NCI-H128 (cell line): ENCODE results near the gene MED27.

Experiments used
- DNase-seq: peaks from one replicate; lab custom pipeline; 2025; ENCODE audit not compliant: unreplicated experiment; lab: John Stamatoyannopoulos, UW

The MED27 gene

DNA sequence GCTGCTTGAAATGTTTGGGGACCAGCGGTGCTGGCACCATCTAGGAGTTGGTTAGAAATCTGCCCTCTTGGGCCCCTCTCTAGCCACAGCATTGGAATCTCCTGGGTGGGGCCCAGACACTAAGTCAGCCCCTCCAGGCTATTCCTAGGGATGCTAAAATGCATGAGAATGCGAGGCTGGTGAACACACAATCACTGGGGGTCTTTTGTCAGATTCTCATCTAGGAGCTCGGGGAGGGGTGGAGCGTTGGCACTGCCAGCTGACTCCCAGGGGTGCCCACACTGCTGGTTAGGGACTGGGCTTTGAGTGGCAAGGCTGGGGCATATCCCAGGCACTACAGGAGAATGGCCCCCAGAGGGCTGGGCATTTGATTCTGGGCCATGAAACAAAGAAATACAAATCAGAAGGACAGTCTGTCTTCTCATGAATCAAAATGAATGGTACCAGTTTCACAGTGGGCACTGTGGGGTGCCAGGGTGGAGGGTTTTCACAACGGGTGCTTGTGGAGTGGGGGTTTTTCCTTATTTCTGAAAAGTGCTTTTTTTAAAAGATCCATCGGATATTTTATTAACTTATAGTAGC, 212.0 kb downstream of the MED27 start:
- no peak for DNase-seq

DNA sequence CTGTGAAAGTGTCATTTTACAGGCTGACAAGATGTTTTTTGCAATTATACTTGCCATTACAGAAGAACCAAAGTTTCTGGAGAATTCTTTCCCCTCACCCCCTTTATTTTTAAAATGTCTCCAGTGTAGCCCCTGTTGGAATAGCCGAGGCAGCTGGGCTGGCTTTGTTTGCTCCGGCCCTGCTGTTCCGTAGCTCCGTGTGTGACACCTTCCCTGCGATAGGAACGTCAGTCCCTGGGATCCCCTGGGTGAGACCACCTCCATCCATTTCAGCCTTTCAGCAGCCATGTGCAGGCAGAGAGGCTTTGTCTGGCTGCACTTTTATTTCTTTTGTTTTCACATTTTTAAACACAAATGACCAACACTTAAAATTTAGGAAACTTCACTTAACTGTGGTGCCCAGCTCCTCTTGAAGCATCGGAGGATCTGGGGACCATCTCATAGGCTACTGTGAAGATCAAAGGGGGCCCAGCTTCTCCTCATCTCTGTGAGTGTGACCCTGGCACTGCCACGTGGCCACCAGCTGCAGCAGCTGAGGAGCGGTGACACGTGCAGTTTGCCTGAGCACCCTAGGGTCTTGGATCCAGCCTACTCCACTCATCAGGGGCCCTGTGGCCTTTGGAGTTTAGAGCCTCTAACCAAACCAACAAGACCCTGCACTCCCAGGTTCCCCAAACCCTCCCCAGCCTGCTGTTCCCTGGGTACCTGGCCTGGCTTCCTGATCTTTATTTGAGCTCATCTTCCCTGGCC, 214.0 kb downstream of the MED27 start:
- DNase-seq = no peak

DNA sequence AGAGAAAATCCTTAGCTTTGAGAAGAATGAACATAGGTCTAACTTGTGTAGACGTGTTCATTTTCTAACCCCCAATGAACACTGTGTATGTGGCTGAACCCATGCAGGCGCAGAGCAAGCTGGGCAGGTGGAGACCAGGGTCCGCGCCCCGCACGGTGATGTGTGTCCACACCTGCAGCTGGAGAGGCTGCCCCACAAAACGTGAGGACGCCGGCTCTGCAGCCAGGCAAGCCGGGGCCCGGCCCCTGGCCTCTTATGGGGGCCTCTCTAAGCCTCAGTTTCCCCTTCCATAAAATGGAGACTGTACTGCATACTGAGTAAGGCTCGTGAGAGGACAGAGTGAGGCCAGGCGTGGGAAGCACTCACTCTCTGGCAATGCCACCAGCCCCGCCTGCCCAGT, 215.1 kb downstream of the MED27 start:
- DNase-seq = no peak

DNA sequence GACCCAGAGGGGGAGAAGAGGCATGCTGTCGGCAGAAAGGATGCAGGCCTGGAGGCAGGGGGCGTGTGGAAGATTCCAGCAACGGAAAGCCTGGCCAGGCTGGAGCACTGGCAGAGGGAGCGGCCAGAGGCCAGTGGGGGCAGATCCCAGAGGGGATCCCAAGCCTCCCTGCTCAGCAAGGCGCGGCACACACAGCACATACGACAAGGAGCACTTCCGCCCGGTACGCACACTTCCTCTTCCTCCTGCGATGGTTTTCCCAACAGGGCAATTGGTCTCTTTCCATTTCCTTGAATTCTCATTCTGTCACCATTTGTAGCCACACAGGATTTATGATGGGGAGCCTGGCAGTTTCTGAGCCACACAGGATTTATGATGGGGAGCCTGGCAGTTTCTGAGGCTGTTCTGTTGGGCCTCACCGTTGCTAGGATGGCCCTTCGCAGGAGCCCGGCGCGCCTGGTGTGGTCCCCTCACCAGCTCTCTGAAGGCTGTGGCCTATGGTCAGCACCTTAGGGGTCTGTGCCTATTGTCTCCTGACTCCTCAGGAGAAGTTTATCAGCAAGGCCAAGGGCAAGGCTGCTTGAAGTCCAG, 216.3 kb downstream of the MED27 start:
- no peak for DNase-seq

DNA sequence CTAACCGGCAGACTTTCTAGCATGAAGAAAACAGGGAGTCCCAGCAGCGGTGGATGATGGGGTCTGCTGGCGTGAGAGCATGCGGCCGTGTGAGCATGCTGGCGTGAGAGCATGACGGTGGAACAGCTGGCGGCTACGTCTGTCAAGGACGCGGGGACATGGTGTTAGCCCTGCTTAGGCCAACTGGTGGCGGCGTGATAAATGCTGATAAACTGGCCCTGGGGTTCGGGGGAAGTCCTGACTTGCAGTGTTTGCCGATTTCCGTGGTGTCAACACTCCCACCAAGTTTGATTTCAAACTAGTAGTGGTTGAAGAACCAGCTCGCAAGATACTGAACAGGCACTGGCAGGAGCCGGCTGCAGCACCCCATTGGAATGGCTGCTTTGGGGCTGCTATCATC, 217.4 kb downstream of the MED27 start:
- no peak for DNase-seq

DNA sequence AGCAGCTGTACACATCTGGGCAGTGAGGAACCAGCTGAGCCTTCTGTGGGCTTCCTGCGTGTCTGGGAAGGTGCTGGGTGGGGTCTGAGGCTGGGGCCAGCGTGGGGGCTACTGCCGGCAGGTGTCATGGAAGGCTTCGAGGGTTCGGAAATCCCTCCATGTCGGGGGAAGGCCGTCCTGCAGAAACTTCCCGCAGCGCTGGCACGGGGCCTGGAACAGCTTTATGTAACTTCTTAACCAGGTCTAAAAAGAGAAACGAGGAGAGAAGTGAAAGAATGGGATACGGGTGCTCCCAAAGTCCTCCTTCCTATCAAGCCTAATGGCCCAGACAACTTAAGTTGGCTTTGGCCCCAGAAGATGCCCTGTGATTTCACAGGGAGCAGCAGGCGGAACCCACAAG, 219.2 kb downstream of the MED27 start:
- DNase-seq = no peak

DNA sequence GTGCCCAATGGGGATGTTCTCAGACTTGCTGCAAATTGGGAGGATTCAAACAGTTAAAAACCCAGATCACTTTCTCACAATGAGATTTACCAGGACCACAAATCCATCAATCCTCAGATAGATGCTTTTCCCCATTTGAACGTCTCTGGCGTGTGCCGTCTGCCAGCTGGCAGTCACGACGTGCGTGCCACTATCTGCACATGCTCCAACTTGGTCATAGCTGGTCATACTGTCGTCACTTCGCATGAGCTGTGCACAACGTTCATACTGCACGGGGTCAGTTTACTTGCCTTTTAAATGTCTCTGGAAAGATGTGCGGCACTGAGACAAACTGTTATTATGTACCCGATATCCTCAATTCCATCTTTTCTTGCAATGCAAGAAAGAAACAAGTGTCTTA, 221.5 kb downstream of the MED27 start:
- no peak for DNase-seq

DNA sequence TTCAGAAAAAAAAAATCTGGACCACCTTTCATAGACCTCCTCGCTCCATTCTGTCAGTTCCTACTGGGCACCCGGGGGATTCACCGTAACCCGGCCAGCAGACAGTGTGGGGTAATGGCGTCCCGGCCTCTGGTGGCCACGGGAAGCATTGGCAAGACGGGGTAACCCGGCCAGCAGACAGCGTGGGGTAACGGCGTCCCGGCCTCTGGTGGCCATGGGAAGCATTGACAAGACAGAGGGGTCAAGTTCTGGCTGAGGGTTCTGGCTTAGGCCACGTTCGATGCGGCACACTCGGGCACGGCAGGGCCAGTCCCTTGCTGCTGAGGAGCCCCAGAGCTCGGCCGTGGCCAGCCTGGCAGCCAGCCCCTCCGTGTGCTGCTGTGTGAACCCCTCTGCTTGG, 223.6 kb downstream of the MED27 start:
- DNase-seq = no peak

DNA sequence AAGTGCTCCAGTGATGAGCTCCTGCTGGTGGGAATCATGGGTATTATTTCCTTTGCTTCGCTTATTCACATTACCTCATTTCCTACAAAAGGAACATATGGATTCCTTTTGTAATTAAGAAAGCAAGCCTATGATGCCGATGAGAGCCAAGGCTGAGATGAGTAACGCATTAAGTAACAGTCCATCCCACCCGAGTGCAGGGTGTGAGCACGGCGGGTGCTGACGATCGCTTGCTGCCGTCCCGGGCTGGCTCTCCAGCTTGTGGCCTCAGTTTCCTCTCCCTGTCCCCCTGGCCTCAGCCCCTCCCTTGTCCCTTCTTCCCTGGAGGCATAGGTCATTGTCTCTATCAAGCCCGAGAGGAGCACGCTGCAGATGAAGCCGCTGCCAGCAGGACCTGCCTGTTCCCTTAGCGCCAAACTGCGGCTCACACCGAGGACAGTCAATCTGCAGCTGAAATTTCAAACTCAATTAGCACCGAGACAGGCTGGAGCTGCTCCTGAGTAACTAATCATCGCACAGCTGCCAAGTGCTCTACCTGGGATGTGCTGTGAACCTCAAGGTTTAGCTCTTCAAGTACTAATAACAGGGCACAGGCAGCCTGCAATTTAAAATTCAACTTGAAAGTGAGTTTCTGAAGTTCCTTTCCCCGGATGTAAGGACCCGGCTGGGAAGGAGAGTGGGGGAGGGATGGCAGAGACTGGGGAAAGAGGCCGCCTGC, 224.6 kb downstream of the MED27 start:
- DNase-seq = no peak

DNA sequence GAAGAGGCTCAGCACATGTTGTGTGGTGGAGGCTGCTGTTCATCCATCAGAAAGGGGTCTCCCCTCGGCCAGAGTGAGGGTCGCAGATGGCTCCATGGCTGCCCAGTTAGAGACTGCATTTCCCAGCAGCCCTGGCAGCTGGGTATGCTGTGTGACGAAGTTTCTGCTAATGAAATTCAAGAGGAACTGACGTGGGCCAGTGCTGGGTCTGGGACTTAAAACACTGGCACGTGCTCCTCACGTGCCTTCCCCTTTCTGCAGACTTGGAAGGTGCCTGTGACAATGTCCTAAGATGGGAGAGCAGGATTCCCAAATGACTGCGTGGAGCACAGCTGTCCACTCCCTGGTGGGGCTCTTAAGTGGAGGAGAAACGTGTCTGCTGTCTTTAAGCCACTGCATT, 225.3 kb downstream of the MED27 start:
- DNase-seq = no peak

DNA sequence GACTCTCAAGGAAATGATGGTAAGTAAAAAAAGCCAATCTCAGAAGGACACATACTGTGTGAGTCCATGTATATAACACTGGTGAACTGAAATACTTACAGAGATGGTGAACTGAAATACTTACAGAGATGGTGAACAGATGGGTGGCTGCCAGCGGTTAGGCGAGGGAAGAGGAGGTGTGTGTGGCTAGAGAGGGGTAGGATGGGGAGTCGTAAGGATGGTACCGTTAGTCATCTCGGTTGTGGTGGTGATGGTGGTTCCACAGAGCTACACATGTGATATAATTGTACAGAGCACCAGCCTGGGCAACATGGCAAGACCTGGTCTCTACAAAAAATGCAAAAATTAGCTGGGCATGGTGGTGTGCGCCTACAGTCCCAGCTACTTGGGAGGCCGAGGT, 226.2 kb downstream of the MED27 start:
- no peak for DNase-seq

DNA sequence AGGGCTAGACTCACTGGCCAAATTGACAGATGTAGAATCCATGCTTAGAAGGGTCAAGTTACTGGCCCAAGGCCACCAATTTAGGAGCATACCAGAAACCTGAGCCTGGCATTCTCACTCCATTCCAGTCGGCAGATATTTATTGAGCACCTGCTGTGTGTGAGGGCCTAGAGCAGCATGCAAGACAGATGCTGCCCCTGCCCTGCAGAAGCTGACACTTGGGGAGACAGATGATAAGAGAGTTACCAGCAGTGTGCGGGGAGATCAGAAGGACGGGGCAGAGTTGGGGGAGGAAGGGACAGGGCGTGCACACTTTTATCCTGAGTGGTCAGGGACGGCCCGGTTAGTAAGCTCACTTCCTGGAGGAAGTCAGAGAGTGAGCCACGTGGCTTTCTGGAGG, 228.3 kb downstream of the MED27 start:
- no peak for DNase-seq

DNA sequence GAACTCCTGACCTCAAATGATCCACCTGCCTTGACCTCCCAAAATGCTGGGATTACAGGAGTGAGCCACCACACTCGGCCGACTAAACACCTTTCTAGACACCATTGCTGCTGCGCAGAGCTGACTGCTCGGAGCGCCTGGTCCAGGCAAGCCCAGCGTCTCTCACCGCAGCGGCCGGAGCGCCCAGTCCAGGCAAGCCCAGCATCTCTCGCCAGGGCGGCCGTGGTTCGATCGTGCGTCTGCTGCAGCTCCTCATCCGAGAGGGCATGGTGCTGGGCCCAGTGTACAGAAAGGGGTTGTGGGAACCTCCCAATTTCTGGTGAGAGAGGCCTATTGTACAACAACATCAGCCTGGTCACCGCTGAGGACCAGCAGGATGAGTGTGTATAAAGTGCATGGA, 230.3 kb downstream of the MED27 start:
- no peak for DNase-seq

DNA sequence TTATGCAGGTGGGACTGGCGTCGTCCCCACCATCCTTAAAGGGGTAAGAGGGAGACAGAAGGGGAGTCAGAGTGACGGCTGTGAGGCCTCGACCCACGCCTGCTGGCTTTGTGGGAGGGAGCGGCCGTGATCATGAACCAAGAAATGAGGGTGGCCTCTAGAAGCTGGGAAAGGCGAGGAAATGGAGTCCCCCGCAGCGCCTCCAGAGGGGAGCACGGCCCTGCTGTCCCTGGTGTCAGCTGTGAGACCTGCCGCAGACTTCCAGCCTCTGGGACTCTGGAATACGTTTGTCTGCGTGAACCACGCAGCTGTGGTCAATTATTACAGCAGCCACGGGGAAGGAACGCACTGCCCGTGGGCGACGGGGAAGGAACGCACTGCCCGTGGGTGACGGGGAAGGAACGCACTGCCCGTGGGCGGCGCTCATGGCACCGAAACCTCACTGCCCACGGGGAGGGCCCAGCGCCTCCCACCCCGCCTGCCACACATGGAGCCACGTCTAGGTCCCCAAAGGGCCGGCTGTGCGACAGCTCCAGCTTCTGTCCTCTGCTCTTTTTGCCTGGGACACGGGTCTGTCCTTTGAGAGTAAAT, 231.0 kb downstream of the MED27 start:
- DNase-seq = no peak

DNA sequence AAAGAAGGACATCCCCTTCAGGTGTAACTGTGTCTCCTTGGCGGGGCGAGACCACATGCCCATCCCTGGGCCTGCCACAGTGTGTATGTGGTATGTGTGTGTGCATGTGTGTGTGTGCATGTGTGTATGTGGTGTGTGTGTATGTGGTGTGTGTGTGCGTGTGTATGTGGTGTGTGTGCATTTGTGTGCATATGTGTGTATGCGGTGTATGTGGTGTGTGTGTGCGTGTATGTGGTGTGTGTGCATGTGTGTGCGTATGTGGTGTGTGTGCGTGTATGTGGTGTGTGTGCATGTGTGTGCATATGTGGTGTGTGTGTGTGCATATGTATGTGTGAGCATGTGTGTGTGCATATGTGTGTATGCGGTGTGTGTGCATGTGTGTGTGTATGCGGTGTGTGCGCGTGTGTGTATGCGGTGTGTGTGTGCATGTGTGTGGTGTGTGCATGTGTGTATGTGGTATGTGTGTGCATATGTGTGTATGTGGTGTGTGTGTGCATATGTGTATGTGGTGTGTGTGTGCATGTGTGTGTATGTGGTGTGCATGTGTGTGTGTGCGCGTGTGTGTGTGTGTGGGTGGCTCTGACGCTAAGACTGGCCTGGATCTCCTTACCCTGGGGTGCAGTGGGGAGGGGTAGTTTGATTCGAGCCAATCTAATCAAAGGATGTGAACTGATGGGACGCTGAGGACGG, 231.9 kb downstream of the MED27 start:
- no peak for DNase-seq

DNA sequence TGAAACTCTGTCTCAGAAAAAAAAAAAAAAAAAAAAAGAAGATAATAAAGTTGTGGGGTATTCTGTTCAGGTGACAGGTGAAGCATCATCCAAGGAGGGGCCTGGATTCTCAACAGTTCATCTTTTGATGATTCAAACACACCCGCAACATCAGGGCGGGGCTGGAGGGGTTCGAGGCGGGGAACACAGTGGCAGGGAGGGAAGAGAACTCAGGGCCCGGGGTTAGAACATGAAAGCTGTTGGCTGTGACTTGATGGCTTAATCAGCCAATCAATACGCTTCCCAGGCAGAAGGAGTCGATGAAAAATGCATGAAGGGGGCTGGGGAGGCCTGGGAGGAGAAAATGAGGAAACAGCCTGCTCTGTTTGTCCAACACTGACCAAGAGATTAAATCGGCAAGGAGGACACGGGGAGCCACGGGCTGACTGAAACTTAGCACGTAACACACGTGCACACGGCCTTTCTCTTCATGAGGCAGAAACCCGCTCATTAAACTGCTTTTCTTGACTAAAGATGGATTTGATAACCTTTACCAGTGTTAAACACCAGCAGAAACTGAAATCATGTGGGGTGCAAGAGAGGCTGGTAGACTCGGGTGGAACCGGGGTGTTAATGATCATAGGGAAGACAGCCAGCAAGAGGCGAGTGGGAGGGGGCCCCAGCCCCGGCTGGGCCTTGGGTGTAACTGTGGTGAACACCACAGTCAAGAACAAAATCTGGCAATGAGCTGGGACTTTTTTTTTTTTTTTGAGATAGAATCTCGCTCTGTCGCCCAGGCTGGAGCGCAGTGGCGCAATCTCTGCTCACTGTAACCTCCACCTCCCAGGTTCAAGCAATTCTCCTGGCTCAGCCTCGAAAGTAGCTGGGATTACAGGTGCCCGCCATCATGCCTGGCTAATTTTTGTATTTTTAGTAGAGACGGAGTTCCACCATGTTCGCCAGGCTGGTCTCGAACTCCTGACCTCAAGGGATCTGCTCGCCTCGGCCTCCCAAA, 234.1 kb downstream of the MED27 start:
- no peak for DNase-seq

DNA sequence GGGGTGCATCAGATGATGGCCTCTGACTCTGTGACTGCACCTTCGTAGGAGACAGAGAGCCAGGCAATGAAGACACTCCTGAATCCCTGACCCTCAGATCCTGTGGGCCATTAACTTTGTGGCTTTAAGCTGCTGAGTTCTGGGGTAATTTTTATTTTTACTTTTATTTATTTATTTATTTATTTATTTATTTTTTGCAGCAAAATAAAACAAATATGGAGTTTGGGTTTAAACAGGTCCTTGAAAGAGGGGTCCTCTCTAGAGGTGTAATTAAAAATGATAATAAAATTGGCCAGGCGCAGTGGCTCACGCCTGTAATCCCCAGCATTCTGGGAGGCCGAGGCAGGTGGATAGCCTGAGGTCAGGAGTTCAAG, 234.9 kb downstream of the MED27 start:
- no peak for DNase-seq

DNA sequence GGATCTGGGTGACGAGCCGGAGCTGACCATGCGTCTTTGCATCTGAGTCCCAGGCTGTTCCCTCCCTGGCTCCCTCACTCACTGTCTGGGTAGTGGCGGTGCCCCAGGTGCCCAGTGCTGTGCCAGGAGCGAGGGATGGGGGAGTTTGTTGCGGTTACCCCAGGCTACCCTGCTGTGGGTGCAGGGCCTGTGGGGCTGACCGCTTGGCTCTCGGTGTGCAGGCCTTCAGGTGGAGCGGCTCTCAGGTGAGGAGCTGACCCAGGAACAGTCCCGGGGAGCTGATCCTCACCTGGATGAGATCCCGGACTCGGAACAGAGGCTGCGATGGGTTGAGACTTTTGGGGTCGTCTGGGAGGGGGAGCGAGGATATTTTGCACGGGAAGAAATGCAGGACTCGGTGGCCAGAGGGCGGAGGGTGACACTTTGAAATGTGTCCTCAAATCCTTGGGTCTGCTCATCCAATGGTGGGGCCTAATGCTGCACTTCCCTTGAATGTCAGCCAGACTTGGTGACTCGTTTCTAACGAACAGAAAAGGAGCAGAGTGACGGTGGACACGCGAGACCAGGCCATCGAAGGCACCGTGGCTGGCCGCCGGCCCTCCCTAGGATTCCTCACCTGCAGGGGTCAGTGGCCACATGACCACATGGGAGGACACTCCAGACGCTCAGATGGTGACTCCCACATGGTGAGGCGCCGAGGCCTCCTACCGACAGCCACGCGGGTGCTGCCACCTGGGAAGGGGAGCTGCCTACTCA, 235.5 kb downstream of the MED27 start:
- no peak for DNase-seq

DNA sequence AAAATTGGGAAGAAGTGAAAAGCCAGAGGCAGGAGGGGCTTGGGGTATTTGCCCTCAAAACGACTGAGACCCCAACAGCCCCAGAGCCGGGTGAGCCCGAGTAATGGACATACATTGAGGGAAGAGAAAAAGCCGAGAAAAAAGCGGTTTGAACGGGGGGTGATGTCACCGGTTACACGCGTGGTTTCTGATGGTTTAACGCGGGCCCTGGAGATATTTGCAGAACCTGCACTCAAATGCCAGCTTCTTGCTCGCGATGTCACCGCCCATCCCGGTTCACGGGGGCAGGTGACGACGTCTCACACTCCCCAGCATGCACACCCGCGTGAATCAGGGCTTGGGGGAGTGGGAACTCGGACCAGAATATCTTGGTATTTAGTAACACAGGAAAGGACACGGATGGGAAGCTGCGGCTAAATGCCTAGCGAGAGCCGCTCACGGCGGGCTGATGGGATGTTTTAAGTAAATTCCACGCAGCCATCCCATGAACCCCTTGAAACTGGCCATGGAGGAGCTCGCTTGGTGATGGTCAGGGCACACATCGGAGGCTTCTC, 237.8 kb downstream of the MED27 start:
- no peak for DNase-seq
